ENCODE data around the gene UBA52. TPM values are rescaled to one million over a fixed set of nuclear protein-coding genes. Genes with fewer than 3 reads are reported as not detected.

Gene UBA52
- total and polyA plus RNA-seq, 2 of the 13 experiments (the other 11 are each of a cell fraction or from before 2014, with no cell fraction given): 959 to 1,782 TPM

- TF ChIP-seq FLYWCH1 (CRISPR knock-in tag; IDR thresholded peaks at IDR 0.05) (no peak), HDAC6 (IDR thresholded peaks at IDR 0.05; ENCODE audit: low read depth, low read length) (no peak), UBTF (CRISPR knock-in tag; IDR thresholded peaks at IDR 0.05) (peak; percentile 80; the same call in 1 of the 2 replicates), GABPA (IDR thresholded peaks at IDR 0.05; ENCODE audit: low read depth, low read length) (0 out of 2 replicates have a peak, but pooled peaks have one; percentile 13), GABPA (CRISPR knock-in tag; IDR thresholded peaks at IDR 0.05; ENCODE audit: low read depth) (peak; percentile 66), ZBTB4 (CRISPR knock-in tag; IDR thresholded peaks at IDR 0.05; ENCODE audit: borderline replicate concordance) (no peak), ZBTB3 (CRISPR knock-in tag; IDR thresholded peaks at IDR 0.05; ENCODE audit: borderline replicate concordance, low read depth) (peak; percentile 49; the same call in 1 of the 2 replicates), BORCS8-MEF2B (CRISPR knock-in tag; IDR thresholded peaks at IDR 0.05) (0 out of 2 replicates have a peak, but pooled peaks have one; percentile 46), GFI1 (CRISPR knock-in tag; IDR thresholded peaks at IDR 0.05; ENCODE audit: borderline replicate concordance) (peak; percentile 12; the same call in 1 of the 2 replicates), CSRNP1 (CRISPR knock-in tag; IDR thresholded peaks at IDR 0.05) (peak; percentile 70), ZNF776 (CRISPR knock-in tag; IDR thresholded peaks at IDR 0.05) (0 out of 2 replicates have a peak, but pooled peaks have one; percentile 22), KDM2A (CRISPR knock-in tag; IDR thresholded peaks at IDR 0.05; ENCODE audit: borderline replicate concordance, low read depth) (peak; percentile 88), RFXANK (CRISPR knock-in tag; IDR thresholded peaks at IDR 0.05) (no peak), SSRP1 (CRISPR knock-in tag; IDR thresholded peaks at IDR 0.05) (peak; percentile 87; the same call in 1 of the 2 replicates), TARDBP (CRISPR knock-in tag; IDR thresholded peaks at IDR 0.05) (peak; percentile 91; the same call in 1 of the 2 replicates), ZBTB44 (CRISPR knock-in tag; IDR thresholded peaks at IDR 0.05) (no peak), SNRNP70 (IDR thresholded peaks at IDR 0.05; ENCODE audit: low read depth, low read length) (no peak), NFYC (CRISPR knock-in tag; IDR thresholded peaks at IDR 0.05) (no peak), EZH2 (conservative IDR thresholded peaks at IDR 0.05; ENCODE audit: low read depth, low read length) (no peak), ZNF136 (CRISPR knock-in tag; IDR thresholded peaks at IDR 0.05; ENCODE audit: low read depth) (no peak)
These were observed 39.1 kb downstream of the UBA52 start (continued) for GRCh38 chr19:18610556-18611326.
